Thyroid gland (tissue), 4 donors: ENCODE measurements around the gene SLC4A1AP. TPM values are rescaled to one million over a fixed set of nuclear protein-coding genes. Genes with fewer than 3 reads are reported as not detected.

Source experiments
- DNase-seq, 2 donors: peaks; one replicate each; pipeline ENCODE4 v3.0.0-alpha.2; 2019
- H3K27ac ChIP-seq, 3 donors: fragments of 200-600 bp; sonication (generic); 1 replicate in 2 of 3; 2 replicates in 1 of 3; pipeline ENCODE4 v1.5.1; 2016 to 2019; ENCODE audit warnings: mild to moderate bottlenecking in 1 of 3, moderate library complexity in 1 of 3
- H3K27me3 ChIP-seq: fragments of 200-600 bp; sonication (generic); one replicate; pipeline ENCODE4 v1.5.1; 2019
- H3K36me3 ChIP-seq, 2 donors: fragments of 200-600 bp; sonication (generic); one replicate each; pipeline ENCODE4 v1.5.1; 2016 to 2019
- H3K4me1 ChIP-seq, 2 donors: fragments of 200-600 bp; sonication (generic); one replicate each; pipeline ENCODE4 v1.5.1; 2017 to 2019
- H3K4me3 ChIP-seq, 3 donors: fragments of 200-600 bp; sonication (generic); replicated peaks in 1 of 3; 1 replicate in 2 of 3; 2 replicates in 1 of 3; pipeline ENCODE4 v1.5.1; 2016; ENCODE audit warnings: mild to moderate bottlenecking in 1 of 3
- H3K9me3 ChIP-seq: fragments of 200-600 bp; sonication (generic); one replicate; pipeline ENCODE4 v1.5.1; 2017
- POLR2A ChIP-seq, 2 donors: fragments of 450-650 bp; IDR thresholded peaks; one replicate each; pipeline ENCODE4 v1.6.1; 2017; ENCODE audit warnings: antibody characterized with exemption in 2 of 2, mild to moderate bottlenecking in 2 of 2, moderate library complexity in 1 of 2
- WGBS, 2 donors: methylation state at CpG; one replicate each; pipeline ENCODE4 v1.1.5; 2017; 5-methylcytosine and 5-hydroxymethylcytosine counted together
- intact Hi-C: fragments of 100-400 bp; cut with DNase I; formaldehyde crosslinking; loops from one replicate; pipeline ENCODE4 v1.15.1; 2023
- total RNA-seq, 4 donors: library from RNA; depleted of rRNA; stranded (reverse); fragments of >200 nt; gene quantifications; one replicate each; pipeline ENCODE4 v1.2.3, GENCODE V29; 2016
- TF ChIP-seq, protein P1 (sequence below), 6 experiments: fragments of 200-600 bp in 3 of 6; fragments of 450-650 bp in 3 of 6; sonication (generic) in 3 of 6; IDR thresholded peaks; one replicate each; pipeline ENCODE4 v1.5.1; 2016 to 2019; ENCODE audit warnings: antibody characterized with exemption in 6 of 6, mild to moderate bottlenecking in 2 of 6, inconsistent platforms in 1 of 6, moderate library complexity in 1 of 6

Gene SLC4A1AP
- total RNA-seq, 4 donors from 2014 or later, result 16.5 to 26.6 (median 23.4) TPM

DNA sequence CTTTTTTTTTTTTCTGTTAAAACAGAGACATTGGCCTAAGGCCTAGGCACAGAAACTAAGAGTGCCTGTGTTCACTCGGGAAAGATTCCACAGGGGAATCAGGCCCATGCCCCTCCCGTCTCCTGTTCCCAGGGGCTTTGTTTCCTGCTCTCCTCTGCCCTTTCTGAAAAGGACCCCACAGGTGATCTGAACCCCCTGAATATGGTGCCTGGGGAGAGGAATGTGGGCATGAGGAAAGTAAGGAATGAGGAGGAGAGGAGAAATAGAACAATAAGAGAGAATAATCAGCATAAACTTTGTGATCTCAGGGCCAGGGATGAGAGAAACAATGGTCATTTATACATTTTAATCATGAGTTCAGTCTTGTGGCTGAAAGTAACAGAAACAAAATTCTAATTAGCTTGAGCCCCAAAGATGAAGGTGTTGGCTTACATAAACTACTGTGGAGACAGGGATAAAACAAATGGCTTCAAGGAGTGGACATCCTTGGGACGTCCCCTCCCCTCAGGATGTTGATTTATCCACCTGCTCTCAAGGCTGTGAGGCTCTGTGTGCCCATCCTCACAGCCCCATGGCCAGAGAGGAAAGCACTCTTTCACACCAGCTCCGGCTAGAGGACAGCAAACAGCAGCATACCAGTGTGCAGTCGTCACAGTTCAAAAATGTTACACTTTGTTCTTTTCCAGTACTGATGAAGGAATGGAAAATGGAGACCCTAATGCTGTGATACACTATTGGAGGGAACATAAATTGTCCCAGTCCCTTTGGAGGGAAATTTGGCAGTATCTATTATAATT is 61.4 kb downstream of the SLC4A1AP start:
- WGBS, 2 donors, result 44 to 60% methylated on average over 5 of the region's 5 CpGs
- Histone ChIP-seq H3K4me1 (peaks cover 3 to 19% of the 10 kb centered on the region in 2 donors), H3K9me3 (no peaks in the 10 kb centered on the region), H3K36me3 (no peaks in the 10 kb centered on the region), H3K27me3 (no peaks in the 10 kb centered on the region), H3K27ac (peak overlapping the region; percentile 38 to 80 (median 45)), H3K4me3 (no peak overlapping the region)
- TF ChIP-seq POLR2A (IDR thresholded peaks at IDR 0.05), result no peak
- TF ChIP-seq, protein P1, sequence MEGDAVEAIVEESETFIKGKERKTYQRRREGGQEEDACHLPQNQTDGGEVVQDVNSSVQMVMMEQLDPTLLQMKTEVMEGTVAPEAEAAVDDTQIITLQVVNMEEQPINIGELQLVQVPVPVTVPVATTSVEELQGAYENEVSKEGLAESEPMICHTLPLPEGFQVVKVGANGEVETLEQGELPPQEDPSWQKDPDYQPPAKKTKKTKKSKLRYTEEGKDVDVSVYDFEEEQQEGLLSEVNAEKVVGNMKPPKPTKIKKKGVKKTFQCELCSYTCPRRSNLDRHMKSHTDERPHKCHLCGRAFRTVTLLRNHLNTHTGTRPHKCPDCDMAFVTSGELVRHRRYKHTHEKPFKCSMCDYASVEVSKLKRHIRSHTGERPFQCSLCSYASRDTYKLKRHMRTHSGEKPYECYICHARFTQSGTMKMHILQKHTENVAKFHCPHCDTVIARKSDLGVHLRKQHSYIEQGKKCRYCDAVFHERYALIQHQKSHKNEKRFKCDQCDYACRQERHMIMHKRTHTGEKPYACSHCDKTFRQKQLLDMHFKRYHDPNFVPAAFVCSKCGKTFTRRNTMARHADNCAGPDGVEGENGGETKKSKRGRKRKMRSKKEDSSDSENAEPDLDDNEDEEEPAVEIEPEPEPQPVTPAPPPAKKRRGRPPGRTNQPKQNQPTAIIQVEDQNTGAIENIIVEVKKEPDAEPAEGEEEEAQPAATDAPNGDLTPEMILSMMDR (IDR thresholded peaks at IDR 0.05), result no peak
- intact Hi-C loops, result no loop called here
- DNase-seq, result peak in 1 of 2 donors; percentile 35

DNA sequence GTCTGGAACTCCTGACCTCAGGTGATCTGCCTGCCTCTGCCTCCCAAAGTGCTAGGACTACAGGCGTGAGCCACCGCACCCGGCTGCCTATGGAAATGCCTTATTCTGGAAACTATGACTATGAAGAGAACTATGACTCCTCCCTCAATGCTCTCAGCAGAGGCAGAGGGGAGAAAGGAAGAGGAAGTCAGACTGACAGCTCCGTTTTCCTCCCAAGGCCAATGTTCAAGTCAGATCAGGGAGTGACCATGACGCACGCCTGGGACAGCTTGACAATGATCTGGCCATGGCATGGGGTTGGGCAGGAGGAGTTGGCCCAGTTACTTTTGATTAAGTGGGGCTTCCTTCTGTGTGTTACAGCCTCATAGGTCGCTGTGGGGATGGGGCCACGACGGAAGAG is 63.6 kb downstream of the SLC4A1AP start:
- intact Hi-C loops, result no loop called here
- DNase-seq, result no peak
- Histone ChIP-seq H3K4me3 (no peak overlapping the region), H3K27ac (no peak overlapping the region), H3K4me1 (peaks cover 3 to 23% of the 10 kb centered on the region in 2 donors), H3K9me3 (no peaks in the 10 kb centered on the region), H3K27me3 (no peaks in the 10 kb centered on the region), H3K36me3 (no peaks in the 10 kb centered on the region)
- 78 to 86% methylated on average over 9 of the region's 9 CpGs for WGBS, 2 donors
- TF ChIP-seq, protein P1 (IDR thresholded peaks at IDR 0.05), result no peak
- TF ChIP-seq POLR2A (IDR thresholded peaks at IDR 0.05), result no peak

DNA sequence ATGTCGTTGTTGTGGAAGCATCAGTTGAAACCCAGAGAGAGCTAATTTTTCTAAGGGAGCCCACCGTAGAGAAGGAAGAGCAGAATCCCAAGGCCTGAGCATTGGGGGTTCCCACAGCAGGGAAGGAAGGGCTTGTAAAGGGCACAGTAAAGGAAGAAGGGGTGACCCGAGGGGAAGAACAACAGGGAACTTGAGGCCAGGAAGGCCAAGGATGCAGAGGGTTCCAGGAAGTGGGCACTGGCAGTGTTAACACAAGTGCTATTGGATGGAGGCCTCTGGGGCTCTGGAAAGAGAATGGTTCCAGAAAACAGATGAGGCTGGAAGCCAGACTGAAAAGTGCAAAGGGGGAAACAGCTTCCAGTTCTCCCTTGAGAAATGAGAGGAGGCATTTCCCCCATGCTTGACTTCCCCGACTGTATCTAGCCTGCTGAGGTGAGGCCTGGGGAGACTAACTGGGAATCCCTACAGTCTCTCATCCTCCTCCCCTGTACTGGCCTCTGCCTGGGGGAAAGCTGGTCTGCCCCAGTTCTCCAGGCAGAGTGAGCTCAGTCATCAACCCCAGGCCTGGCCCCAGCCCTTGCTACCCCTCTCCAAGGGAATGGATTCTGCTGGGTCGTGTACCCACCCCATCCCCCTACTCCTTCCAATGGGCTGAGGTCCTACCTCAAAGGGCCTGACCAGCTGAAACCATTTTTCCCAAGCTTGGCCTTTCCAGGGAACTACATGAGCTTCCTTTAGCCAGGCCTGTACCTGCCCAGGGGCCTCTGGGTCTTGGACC is 64.6 kb downstream of the SLC4A1AP start:
- Histone ChIP-seq H3K36me3 (no peaks in the 10 kb centered on the region), H3K9me3 (no peaks in the 10 kb centered on the region), H3K4me1 (peaks cover 3 to 23% of the 10 kb centered on the region in 2 donors), H3K27me3 (no peaks in the 10 kb centered on the region), H3K27ac (peak overlapping the region in 2 of 3 donors; percentile 28 to 54), H3K4me3 (no peak overlapping the region)
- intact Hi-C loops, result no loop called here
- DNase-seq, result no peak
- TF ChIP-seq, protein P1 (IDR thresholded peaks at IDR 0.05), result no peak
- 71 to 82% methylated on average over 5 of the region's 5 CpGs for WGBS, 2 donors

DNA sequence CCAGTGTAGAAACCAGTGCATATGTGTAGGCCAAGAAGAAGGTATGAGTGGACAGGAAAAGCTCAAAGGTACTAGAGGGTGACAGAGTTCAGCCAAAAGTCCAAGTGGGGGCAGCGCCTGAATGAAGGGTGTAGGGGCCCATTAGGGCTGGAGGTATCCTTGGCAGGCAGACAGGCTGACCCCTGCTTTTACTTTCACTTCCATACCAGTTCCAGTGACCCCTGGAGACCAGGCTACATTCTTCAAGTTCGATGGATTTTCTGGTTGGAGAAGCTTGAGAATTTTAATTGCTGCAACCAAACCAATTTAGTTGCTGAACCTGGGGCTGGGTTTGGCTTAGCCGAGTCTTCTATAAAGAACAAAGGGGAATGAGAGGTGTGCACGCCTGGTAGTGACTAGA is 65.5 kb downstream of the SLC4A1AP start:
- Histone ChIP-seq H3K4me3 (no peak overlapping the region), H3K27ac (peak overlapping the region; percentile 1 to 54 (median 26)), H3K36me3 (no peaks in the 10 kb centered on the region), H3K4me1 (peaks cover 0 to 23% of the 10 kb centered on the region in 2 donors), H3K9me3 (no peaks in the 10 kb centered on the region), H3K27me3 (no peaks in the 10 kb centered on the region)
- TF ChIP-seq POLR2A (IDR thresholded peaks at IDR 0.05), result no peak
- TF ChIP-seq, protein P1 (IDR thresholded peaks at IDR 0.05), result no peak
- 31 to 36% methylated on average over 4 of the region's 4 CpGs for WGBS, 2 donors
- intact Hi-C loops, result no loop called here
- DNase-seq, result peak in 1 of 2 donors; percentile 37

DNA sequence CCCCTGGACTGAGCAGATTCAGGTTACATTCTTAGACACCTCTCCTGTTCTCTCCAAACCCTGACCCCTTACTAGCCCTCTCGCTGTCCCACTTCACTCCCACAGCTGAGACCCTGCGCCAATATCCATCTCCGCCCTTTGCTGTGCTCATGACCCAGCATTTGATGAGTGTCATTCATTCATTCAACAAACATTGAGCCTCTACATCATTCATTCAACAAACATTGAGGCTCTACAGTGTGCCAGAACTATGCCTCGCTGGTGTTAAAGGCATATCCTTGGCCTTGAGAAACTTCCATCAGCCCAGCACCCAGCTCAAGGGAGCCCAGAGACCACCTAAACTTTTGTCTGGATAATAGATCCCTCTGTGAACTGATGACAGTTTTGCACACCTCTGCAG is 65.9 kb downstream of the SLC4A1AP start:
- WGBS, 2 donors, result 92 to 96% methylated on average over 4 of the region's 4 CpGs
- intact Hi-C loops, result no loop called here
- no peaks in the 10 kb centered on the region for H3K9me3 ChIP-seq
- DNase-seq, result no peak
- H3K4me1 ChIP-seq, result peaks cover 0 to 23% of the 10 kb centered on the region in 2 donors
- no peak for TF ChIP-seq POLR2A (IDR thresholded peaks at IDR 0.05)
- TF ChIP-seq, protein P1 (IDR thresholded peaks at IDR 0.05), result no peak
- H3K36me3 ChIP-seq, result no peaks in the 10 kb centered on the region
- H3K4me3 ChIP-seq, result no peak overlapping the region
- no peaks in the 10 kb centered on the region for H3K27me3 ChIP-seq
- H3K27ac ChIP-seq, result peak overlapping the region in 2 of 3 donors; percentile 1 to 54
